ENCODE measurements around the gene KCTD16. TPM values are rescaled to one million over a fixed set of nuclear protein-coding genes. Genes with fewer than 3 reads are reported as not detected.

Gene KCTD16
- total RNA-seq, 6 experiments from 2014 or later: 1.5 to 3.6 (median 3.0) TPM

- Mint-ChIP-seq H3K4me3 (no peak overlapping the region), H3K36me3 (ENCODE audit: low read depth) (peaks cover 14% of the 10 kb centered on the region), H3K27me3 (ENCODE audit: insufficient read depth) (peaks cover 6% of the 10 kb centered on the region; the same call in 1 of the 2 replicates), H3K4me1 (ENCODE audit: low read depth) (peaks cover 35% of the 10 kb centered on the region), H3K27ac (no peak overlapping the region), H3K9me3 (peaks cover 9% of the 10 kb centered on the region; the same call in 1 of the 2 replicates)
- DNase-seq: peak; percentile 40
- TF ChIP-seq CTCF (IDR thresholded peaks at IDR 0.05): no peak
Measured at GRCh38 chr5:144422018-144422727, 251.5 kb downstream of the KCTD16 start.

- peaks cover 23% of the 10 kb centered on the region for H3K4me1 Mint-ChIP-seq (ENCODE audit: low read depth)
- peaks cover 3% of the 10 kb centered on the region; the same call in 1 of the 2 replicates for H3K27me3 Mint-ChIP-seq (ENCODE audit: insufficient read depth)
- no peak overlapping the region for H3K4me3 Mint-ChIP-seq
- no peak for TF ChIP-seq CTCF (IDR thresholded peaks at IDR 0.05)
- peak; percentile 3 for DNase-seq
- no peak overlapping the region for H3K27ac Mint-ChIP-seq
- no peaks in the 10 kb centered on the region for H3K9me3 Mint-ChIP-seq
- H3K36me3 Mint-ChIP-seq (ENCODE audit: low read depth): peaks cover 7% of the 10 kb centered on the region; the same call in 1 of the 2 replicates
Measured at GRCh38 chr5:144427866-144428265, 257.2 kb downstream of the KCTD16 start.

GRCh38 chr5:144428326-144428725 is 257.7 kb downstream of the KCTD16 start:
- peaks cover 3% of the 10 kb centered on the region; the same call in 1 of the 2 replicates for H3K27me3 Mint-ChIP-seq (ENCODE audit: insufficient read depth)
- no peak overlapping the region for H3K4me3 Mint-ChIP-seq
- no peak for TF ChIP-seq CTCF (IDR thresholded peaks at IDR 0.05)
- 0 out of 2 replicates have a peak, but pooled peaks cover 4% of the 10 kb centered on the region for H3K36me3 Mint-ChIP-seq (ENCODE audit: low read depth)
- peaks cover 20% of the 10 kb centered on the region for H3K4me1 Mint-ChIP-seq (ENCODE audit: low read depth)
- no peaks in the 10 kb centered on the region for H3K9me3 Mint-ChIP-seq
- no peak overlapping the region for H3K27ac Mint-ChIP-seq
- no peak for DNase-seq

DNA sequence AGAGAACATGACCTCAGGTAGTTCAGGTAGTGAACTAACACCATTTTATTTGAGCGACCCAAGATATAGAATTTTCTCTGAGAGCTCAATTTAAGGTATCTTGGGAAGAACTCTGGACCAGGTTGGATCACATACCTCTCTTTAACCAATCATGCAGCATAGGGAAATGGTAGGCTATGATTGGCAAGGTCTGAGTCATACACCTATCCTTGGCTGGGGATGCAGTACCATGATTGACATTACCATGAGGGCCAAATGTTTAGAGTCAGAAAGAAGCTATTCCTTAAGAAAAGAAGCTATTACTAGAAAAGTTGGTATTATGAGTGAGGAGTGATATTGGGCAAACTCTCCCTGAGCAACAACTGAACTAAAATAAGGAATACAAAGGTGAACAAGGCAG is 258.7 kb downstream of the KCTD16 start:
- H3K27ac Mint-ChIP-seq: no peak overlapping the region
- TF ChIP-seq CTCF (IDR thresholded peaks at IDR 0.05): no peak
- no peak for DNase-seq

GRCh38 chr5:144429905-144430304 is 259.2 kb downstream of the KCTD16 start:
- peaks cover 3% of the 10 kb centered on the region; the same call in 1 of the 2 replicates for H3K27me3 Mint-ChIP-seq (ENCODE audit: insufficient read depth)
- H3K4me3 Mint-ChIP-seq: no peak overlapping the region
- H3K4me1 Mint-ChIP-seq (ENCODE audit: low read depth): peaks cover 20% of the 10 kb centered on the region
- H3K9me3 Mint-ChIP-seq: no peaks in the 10 kb centered on the region
- DNase-seq: no peak
- H3K36me3 Mint-ChIP-seq (ENCODE audit: low read depth): peaks cover 4% of the 10 kb centered on the region; the same call in 1 of the 2 replicates
- no peak overlapping the region for H3K27ac Mint-ChIP-seq
- no peak for TF ChIP-seq CTCF (IDR thresholded peaks at IDR 0.05)

More for the DNA sequence above, 258.7 kb downstream of the KCTD16 start:
- Mint-ChIP-seq H3K4me1 (ENCODE audit: low read depth) (peaks cover 20% of the 10 kb centered on the region), H3K36me3 (ENCODE audit: low read depth) (0 out of 2 replicates have a peak, but pooled peaks cover 4% of the 10 kb centered on the region), H3K27me3 (ENCODE audit: insufficient read depth) (peaks cover 3% of the 10 kb centered on the region; the same call in 1 of the 2 replicates), H3K4me3 (no peak overlapping the region), H3K9me3 (no peaks in the 10 kb centered on the region)
